Midbrain (tissue), 1 donor: Measurements from ENCODE around the gene ZFAND3.
"Not testable (repeated sequence)": the region's sequence is repeated elsewhere in the genome, so short reads cannot be mapped to it uniquely, and the experiment has no call there.

Experiments used
- DNase-seq: peaks from one replicate; lab custom pipeline; 2025; lab: John Stamatoyannopoulos, UW

ZFAND3 gene

DNA sequence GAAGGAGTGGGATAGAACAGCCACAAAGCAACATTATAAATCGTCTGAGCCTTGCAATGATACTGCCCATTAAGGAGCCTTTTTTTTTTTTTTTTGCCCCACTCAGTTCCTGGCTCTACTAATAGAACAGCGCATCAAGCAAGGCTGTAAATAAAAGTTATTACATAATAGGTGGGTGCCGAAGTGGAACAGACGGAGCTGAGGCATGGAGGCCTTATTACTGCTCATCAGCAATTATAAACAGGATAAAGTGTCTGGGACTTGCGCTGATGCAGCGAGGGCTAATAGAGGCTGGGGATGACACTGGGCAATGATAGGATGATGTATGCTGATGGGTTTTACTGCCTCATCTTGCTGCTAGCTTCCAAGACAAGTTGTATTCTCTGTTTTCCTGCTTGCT is 272.1 kb downstream of the ZFAND3 start:
- no peak for DNase-seq

- DNase-seq = no peak
These were observed 272.9 kb downstream of the ZFAND3 start for GRCh38 chr6:38092465-38092864.

DNA sequence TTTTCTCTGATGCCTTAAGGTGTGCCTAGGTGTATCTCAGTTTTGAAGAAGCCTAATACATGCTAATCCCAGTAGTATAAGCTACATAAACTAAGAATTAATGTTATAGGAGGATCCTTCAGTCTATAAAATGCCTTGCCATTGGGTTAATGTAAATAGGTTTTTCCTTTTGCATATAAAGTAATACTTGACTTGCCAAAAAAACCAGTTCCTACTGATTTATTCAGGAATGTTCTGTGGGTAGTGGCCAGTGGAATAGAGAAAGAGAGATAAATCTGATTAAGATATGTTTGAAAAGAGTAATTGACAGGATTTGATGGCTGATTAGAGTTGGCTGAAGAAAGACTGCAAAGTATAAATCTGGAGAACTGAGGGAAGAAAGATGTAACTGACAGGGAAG is 273.4 kb downstream of the ZFAND3 start:
- DNase-seq = no peak

GRCh38 chr6:38095054-38095453 is 275.5 kb downstream of the ZFAND3 start:
- no peak for DNase-seq

GRCh38 chr6:38099221-38099620 is 279.7 kb downstream of the ZFAND3 start:
- no peak for DNase-seq

GRCh38 chr6:38100380-38100779 is 280.9 kb downstream of the ZFAND3 start:
- no peak for DNase-seq

DNA sequence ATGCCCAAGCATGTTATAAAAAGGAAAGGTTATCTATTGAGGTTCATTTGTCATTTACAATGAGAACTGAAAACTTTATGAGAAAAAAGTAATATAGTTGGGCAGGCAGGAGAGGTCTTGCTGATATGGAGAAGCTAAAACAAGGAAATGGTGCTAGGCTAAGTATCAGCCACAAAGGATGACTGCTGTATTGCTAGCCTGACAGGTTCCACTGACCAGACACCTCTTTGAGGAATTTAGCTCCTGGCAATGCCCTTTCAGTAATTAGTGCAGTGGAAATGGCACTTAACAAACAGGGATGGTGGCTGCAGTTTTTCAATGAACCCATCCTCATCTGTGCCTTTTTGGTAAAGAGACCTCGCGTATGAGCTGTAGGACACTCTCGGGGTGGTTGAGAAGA is 284.4 kb downstream of the ZFAND3 start:
- no peak for DNase-seq

DNA sequence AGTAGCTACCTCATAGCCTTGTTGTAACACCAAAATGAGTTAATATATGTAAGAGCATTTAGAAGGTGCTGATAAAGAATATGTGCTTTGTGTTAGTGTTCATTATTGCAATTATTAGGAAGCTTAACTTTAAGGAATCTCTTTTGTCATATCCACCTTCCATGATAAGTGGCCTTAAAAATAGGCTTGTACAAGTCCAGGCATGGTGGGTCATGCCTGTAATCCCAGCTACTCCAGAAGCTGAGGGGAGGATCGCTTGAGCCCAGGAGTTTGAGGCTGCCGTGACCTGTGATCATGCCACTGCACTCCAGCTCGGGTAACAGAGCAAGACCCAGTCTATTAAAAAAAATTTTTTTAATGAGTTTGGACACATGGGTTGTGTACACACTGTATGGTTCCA is 285.5 kb downstream of the ZFAND3 start:
- DNase-seq = no peak

GRCh38 chr6:38107073-38107472 is 287.5 kb downstream of the ZFAND3 start:
- DNase-seq = no peak

- DNase-seq = no peak
These were observed 291.0 kb downstream of the ZFAND3 start for GRCh38 chr6:38110481-38110971.

DNA sequence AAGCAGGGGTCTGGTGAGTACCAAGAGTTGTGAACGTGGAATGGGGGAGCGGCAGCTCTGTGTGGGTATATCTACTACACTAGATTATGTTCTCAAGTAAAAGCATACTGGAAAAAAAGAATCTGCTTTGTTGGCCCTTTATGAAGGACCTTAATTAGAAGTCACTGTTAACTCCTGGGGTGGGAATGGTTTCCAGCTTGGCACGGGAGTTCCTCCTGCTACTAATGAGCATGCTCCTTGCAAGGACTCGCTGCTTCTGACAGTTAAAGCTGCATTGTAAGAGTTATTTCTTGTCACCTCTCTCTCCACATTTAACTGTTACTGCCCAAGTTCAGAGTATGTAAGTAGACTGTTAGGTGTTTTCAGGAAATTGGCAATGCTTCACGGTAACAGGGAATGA is 292.7 kb downstream of the ZFAND3 start:
- DNase-seq = no peak

GRCh38 chr6:38113825-38114576 is 294.5 kb downstream of the ZFAND3 start:
- no peak for DNase-seq

- no peak for DNase-seq
These were observed 295.6 kb downstream of the ZFAND3 start for GRCh38 chr6:38114976-38115625.

- no peak for DNase-seq
These were observed 296.1 kb downstream of the ZFAND3 start for GRCh38 chr6:38115626-38116008.

DNA sequence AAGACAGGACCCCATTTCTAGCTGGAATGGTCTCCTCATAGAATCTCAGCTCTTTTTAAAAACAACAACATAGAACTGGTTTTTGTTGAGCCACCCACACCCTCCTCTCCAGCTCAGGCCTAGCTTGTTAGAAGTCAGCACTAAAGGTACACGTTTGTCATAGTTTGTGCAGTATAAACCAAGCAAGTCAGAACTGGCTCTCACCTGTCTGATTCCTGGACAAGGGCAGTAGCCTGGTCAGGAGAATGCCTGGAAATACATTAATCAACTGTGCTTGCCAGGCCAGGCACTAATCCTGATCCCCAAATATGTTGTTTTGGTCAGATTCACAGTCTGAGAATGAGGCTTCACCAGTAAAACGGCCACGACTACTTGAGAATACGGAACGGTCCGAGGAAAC is 296.7 kb downstream of the ZFAND3 start:
- no peak for DNase-seq

- no peak for DNase-seq
These were observed 297.8 kb downstream of the ZFAND3 start for GRCh38 chr6:38117281-38117680.

GRCh38 chr6:38118791-38119365 is 299.4 kb downstream of the ZFAND3 start:
- no peak for DNase-seq

DNA sequence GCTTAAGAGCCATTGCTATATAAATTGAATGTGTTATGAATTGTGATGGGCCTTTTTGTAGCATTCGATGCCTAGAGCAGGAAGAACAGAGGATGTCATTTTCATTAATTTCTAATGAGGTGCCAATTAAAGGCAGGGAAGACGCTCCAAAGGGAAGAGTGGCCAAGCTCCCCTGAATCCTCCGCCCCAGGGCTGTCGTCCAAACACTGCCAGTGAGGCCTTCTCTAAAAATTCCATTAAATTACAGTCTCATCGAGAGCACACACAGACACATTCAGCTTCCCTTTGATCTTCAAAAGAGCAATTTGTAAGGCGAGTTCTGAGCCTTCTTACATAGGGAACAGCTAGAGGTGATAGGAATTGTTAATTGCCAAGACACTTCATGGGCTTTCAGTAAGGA is 300.0 kb downstream of the ZFAND3 start:
- no peak for DNase-seq

DNA sequence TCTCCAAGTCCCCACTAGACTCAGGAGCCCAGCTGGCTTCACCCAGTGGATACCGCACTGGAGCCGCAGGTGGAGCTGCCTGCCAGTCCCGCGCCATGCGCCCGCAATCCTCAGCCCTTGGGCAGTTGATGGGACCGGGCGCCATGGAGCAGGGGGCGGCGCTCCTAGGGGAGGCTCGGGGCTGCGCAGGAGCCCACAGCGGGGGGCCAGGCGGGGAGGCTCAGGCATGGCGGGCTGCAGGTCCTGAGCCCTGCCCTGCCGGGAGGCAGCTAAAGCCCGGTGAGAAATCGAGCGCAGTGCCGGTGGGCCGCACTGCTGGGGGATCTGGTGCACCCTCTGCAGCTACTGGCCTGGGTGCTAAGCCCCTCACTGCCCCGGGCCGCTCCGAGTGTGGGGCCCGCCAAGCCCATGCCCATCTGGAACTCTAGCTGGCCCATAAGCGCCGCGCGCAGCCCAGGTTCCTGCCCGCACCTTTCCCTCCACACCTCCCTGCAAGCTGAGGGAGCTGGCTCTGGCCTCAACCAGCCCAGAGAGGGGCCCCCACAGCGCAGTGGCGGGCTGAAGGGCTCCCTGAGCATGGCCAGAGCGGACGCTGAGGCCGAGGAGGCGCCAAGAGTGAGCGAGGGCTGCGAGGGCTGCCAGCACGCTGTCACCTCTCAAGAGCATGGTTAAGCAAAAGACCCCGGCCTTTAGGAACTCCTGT is 304.8 kb downstream of the ZFAND3 start:
- DNase-seq = not testable (repeated sequence)

- no peak for DNase-seq
These were observed 307.8 kb downstream of the ZFAND3 start for GRCh38 chr6:38127284-38127683.

DNA sequence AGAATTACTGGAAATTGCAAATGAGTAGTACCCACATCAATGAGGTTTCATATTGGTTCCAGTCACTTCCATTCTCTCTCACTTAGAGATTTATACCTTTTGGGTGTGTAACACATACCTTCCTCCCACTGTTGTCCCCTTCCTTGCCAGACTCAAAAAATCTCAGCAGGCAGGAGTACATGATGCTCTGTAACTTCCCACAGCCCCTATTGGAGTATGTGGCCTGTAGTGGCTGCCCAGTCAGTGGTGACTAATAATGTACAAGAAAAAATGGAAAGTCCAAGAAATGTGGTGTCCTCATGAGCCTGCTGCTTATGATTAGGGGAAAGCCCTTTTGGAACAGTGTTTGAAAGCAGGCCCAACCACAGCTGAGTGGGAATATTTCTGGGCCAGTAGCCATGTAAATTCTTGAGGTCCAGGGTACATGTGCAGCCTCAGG is 312.0 kb downstream of the ZFAND3 start:
- no peak for DNase-seq

DNA sequence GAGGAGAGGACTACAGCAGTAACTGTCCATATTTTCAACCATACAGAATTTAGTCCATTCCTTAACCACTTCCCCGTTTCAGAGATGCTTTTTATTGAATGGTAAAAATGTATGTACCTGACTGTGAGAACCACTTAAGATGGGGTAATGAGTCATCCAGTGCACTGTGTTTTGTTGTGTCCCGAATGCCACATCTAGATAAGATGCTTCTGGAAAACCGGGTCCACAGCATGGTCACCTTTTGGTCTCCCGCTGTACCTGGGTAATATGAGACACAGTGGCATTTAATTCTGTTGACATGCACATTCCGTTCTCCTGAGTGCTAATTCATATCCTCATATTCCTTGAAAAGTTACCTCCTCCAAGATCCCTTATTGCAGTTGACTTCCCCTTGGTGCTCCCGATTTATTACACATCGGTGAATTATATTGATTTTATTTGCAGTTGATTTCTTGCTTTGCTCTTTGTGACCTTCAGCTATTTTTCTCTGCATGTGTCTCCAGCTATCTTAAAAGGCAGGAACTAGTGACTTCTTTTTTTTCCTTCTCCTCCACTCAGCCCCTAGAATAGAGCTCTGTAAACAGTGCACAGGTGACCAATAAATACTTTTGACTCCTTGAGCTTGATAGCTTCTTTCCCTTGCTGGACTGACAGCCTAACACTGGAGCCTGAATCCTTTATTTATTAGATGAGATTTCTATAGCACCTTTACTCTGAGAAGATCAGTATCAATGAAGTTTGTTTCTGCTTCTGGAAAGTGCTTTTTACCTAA is 314.6 kb downstream of the ZFAND3 start:
- DNase-seq = no peak
